NOMO-1 (cell line): ENCODE results near the gene ZBTB20.
A peak's percentile ranks its signal among the peaks of the same experiment; 100 is the strongest.

Experiments used
- DNase-seq, 2 experiments: peaks; one replicate each; lab custom pipeline; 2025; ENCODE audit not compliant: unreplicated experiment in 2 of 2; lab: John Stamatoyannopoulos, UW

The ZBTB20 gene

GRCh38 chr3:115092220-115092791, 54.8 kb downstream of the ZBTB20 start:
- peak in 1 of 2 experiments; percentile 13 for DNase-seq

GRCh38 chr3:115090712-115091111, 56.4 kb downstream of the ZBTB20 start:
- DNase-seq, result no peak

DNA sequence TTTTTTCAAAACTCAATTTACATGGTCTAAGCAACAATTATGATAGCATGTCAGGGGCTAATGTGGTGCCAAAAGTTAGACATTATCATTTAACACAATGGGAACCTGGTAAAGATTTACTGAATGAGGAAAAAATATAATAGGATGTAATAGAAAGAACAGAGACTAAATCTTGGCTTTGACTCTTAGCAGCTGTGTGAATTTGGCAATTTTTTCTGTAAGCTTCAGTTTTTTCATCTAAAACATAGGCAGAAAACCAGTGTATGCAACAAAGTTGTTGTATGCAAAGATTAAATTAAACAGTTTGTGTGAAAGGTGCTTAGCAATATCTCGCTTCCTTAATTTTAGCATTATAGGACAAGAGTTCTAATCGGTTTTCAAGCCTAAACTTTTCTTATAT, 57.6 kb downstream of the ZBTB20 start:
- no peak for DNase-seq

DNA sequence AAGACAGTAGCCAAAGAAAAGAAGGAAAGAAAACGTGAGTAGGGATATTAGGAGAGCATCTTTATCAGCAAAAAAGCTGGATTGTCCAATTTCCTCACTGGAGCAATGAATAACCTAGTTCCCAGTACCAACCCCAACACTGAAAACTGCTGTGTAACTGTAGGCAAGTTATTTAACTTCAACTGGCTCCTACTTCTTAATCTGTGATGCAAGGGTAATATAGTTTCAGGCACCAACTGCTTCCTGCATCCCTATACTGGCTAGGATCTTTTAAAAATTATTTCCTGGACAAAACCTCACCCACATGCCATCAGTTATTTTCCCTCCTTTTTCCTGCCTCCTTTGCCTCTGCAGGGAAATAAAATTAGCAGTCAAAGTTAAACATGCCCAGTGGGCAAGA, 59.6 kb downstream of the ZBTB20 start:
- DNase-seq, result no peak

DNA sequence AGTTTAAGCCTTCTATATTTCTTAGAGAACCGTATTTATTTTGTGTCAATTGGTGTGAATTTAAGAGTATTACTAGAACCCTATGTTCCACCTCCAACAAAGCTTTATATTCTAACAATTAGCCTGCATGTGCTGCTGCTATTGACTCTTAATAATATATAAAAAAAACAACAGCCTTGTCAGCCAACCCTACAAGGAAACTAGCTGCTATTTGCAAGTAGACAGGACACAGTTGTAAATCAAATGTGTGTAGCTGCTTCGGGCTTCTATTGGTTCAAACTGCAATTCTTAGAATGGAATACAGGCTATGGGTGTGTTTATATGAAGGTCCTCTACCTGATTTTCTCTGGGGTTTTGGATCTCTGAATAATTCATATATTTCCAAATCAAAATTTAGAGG, 60.7 kb downstream of the ZBTB20 start:
- DNase-seq, result no peak

DNA sequence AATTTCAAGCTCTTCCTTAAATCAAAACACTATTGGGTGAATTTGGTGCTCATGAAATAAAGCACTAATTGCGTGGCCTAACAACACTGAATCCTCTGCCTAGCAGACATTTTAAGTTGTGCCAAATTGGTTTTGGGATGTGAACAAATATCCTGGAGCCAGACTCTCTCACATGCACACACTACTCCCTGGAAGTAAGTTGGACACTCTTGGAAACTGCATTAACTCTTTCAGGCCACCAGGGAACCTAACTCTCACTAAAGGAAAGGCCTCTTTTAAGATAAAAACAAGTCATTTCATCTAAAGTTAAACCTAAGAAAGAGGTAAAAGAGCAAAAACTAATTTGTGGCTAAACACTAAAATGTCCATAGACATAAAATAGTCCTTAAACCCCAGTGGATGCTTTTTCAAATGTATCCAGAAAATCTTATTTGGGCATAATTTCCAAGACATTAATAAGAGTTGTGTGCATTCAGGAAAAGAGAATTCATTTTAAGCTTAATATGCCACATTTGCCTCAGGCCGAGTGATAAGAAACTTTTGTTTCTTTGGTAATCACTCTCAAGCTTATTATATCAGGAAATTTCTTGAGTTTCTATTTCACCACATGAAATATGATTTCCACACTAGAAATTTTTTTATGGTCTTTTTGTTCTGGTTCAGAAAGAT, 61.8 kb downstream of the ZBTB20 start:
- DNase-seq, result no peak

GRCh38 chr3:115084686-115085085, 62.4 kb downstream of the ZBTB20 start:
- no peak for DNase-seq

DNA sequence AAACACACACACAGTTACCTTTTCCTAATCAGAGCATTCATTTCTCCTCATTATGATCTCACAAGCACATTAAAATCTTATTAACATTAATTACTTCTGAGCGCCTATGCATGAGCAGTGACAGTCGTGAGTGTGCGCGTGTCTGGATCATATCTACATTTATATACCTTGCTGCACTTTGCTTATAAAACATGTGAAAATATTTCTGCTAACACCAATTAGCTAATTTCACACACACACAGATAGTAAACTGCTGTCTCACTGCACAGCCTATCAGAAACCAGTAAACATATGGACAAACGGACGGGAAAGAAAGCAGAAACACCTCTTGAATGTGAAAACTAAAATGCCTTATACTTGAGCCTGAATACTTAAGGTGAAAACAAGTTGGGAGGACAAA, 64.8 kb downstream of the ZBTB20 start:
- no peak for DNase-seq

GRCh38 chr3:115081444-115081843, 65.6 kb downstream of the ZBTB20 start:
- DNase-seq, result no peak

DNA sequence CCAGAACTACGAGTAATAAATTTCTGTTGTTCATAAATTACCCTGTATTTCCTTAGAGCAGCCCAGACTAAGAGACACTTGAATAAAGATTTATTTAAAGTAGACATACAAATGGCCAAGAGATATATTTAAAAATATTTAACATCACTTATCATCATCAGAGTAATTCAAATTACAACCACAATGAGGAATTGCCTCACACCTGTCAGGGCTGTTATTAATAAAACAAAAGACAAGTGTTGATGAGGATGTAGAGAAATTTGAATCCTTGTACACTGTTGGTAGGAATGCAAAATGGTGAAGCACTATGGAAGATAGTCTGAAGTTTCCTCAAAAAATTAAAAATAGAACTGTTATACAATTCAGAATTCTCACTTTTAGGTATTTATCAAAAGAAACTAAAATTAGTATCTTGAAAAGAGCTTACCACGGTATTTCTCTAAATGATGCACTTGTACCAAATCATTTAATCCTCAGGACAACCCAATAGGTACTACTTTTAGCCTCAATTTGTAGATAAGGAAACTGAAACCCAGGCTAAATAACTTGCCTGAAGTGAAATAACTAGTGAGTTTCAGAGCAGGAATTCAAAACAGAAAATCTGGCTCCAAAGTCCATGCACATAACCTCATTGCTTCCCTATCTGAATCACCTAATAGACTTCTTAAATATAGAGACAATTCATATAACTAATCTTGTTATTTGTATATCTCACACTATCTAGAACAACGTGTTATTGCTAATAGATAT, 69.4 kb downstream of the ZBTB20 start:
- no peak for DNase-seq

GRCh38 chr3:115074502-115074901, 72.6 kb downstream of the ZBTB20 start:
- no peak for DNase-seq

GRCh38 chr3:115072265-115073021, 74.6 kb downstream of the ZBTB20 start:
- no peak for DNase-seq

GRCh38 chr3:115071601-115072000, 75.5 kb downstream of the ZBTB20 start:
- DNase-seq, result no peak

GRCh38 chr3:115071166-115071565, 75.9 kb downstream of the ZBTB20 start:
- no peak for DNase-seq

DNA sequence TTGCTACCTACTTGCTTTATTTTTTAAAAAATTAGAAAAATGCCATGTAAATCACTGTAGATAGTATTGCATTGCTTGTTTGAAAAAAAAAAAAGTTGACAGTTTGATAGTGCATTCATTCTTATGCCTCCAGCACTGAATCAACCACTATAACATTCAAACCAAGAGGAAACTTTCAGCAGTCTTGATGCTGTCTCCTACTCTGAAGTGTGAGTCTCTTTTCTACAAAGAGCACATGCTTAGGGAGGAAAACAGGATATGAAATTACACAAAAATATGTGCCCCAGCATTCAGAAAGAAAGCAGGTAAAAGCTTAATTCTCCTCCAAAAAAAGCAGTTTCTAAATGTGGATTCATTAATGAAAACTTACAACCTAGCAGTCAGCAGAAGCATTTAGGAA, 78.3 kb downstream of the ZBTB20 start:
- DNase-seq, result no peak

- no peak for DNase-seq
These were observed 84.6 kb downstream of the ZBTB20 start for GRCh38 chr3:115062412-115062956.

- DNase-seq, result no peak
These were observed 85.1 kb downstream of the ZBTB20 start for GRCh38 chr3:115062009-115062408.

GRCh38 chr3:115052906-115053305, 94.2 kb downstream of the ZBTB20 start:
- no peak for DNase-seq

DNA sequence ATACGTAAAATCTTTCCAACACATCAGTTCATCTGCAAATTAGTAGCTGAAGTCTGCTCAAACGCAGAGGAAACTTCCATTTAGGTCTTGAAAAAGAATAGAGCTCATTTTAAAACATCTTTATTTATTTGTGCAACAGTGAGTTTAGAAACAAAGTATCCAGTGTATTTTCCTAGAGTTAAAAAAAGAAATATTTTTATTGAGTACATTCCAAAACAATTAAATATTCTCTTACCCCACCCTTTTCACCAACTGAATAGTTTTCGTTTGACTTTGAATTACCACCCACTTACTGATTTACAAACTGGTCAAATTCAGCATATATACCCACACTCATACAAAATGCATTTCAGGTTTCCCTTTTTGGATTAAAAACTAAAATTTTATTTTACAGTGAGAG, 104.7 kb downstream of the ZBTB20 start:
- no peak for DNase-seq

DNA sequence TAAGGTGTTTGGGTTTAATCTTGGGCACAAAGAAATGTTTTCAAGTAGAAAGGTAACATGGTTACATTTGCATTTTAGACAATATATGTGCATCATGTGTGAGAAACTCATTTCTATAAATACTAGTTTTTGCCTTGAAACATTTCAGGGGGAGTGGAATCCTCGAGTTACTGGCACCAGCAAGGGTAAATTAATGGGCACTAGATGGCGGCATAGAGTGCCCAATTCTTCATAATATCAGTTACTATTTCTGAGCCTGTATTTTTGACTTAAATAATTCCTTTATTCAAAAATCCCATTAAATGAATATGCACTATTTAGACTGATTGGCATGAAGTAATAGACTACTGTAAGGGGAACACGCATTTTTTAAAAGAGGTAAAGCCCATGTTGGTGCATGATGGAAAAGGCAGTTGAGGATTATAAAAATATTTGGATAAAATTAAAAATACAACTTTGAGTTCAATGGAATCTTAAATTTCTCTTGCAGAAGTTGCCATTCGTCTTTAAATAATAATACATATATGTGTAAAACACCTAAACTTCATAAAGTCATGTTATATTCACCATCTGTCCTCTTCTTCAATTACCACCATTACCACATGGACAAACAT, 106.3 kb downstream of the ZBTB20 start:
- DNase-seq, result peak in 1 of 2 experiments; percentile 28

GRCh38 chr3:115040246-115040645, 106.8 kb downstream of the ZBTB20 start:
- DNase-seq, result no peak
